Endothelial cell of umbilical vein (primary cell): ENCODE data around the gene DACT2.

Experiments
- EZH2 ChIP-seq: IDR thresholded peaks from 2 replicates; pipeline ENCODE4 v1.6.1; 2012; ENCODE audit warnings: borderline replicate concordance, low read depth, mild to moderate bottlenecking, moderate library complexity, low read length, inconsistent platforms; ENCODE audit not compliant: severe bottlenecking
- GATA2 ChIP-seq: IDR thresholded peaks from 2 replicates; pipeline ENCODE4 v1.7.0; 2011; ENCODE audit warnings: low read depth, mild to moderate bottlenecking, moderate library complexity, mixed read lengths, low read length; ENCODE audit not compliant: insufficient read length, insufficient read depth

DNA sequence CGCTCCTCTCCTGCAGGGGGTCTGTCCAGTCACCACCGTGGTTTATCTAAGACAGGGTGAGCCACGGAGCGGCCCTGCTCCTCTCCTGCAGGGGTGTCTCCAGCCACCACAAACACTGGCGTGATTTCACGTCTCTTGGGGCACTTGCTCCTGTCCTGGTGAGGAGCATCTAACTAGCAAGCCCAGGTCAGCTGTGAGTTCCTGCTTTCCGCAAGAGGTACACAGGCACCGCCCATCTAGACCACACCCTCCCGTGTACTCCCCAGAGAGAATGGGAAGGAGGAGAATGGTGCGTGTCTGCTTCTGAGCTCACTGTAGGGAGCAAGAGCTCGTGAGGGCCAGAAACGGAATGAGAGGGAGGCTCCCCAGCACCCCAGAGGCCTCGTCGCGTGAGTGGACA lies 40.7 kb downstream of the DACT2 start:
- no peak for TF ChIP-seq GATA2
- TF ChIP-seq EZH2: no peak
